Measurements from ENCODE around the gene MED27. TPM values are rescaled to one million over a fixed set of nuclear protein-coding genes. Genes with fewer than 3 reads are reported as not detected.

MED27 gene
- total RNA-seq, 1 experiment from 2014 or later: 38.4 TPM

GRCh38 chr9:132008184-132008803, 71.4 kb downstream of the MED27 start:
- CTCF ChIA-PET: interaction anchor here (0.7 kb wide), 1 partner anchor 39 kb away, joined by 3 read pairs; no protein-coding TSS in a partner anchor
- H3K9ac ChIP-seq (ENCODE audit: low read length): peak overlapping the region; percentile 74
- H3K4me2 ChIP-seq (ENCODE audit: low read length): peak overlapping the region; percentile 69
- H3K4me3 ChIP-seq (ENCODE audit: low read length): peak overlapping the region; percentile 27; the same call in 1 of the 2 replicates
- DNase-seq: peak; percentile 77
- H3K79me2 ChIP-seq (ENCODE audit: low read length): peaks cover 48% of the 10 kb centered on the region
- no peaks in the 10 kb centered on the region for H3K27me3 ChIP-seq (ENCODE audit: low read length)
- no peaks in the 10 kb centered on the region for H3K9me2 ChIP-seq (replicated peaks; ENCODE audit: low read length)
- H2AFZ ChIP-seq (ENCODE audit: low read length): no peak overlapping the region
- intact Hi-C loops (cut with micrococcal nuclease): loop anchor here (5.0 kb wide), 2 partner anchors 69 to 84 kb away; partner anchors contain the start of gene MED27
- H3K4me1 ChIP-seq (ENCODE audit: insufficient read depth, low read length): peaks cover 46% of the 10 kb centered on the region
- peaks cover 20% of the 10 kb centered on the region for H3K36me3 ChIP-seq (ENCODE audit: low read depth, low read length)
- H3K27ac ChIP-seq (ENCODE audit: low read length): peak overlapping the region; percentile 96
- TF ChIP-seq EZH2 (IDR thresholded peaks at IDR 0.05; ENCODE audit: low read length, unreplicated experiment): no peak
- ATAC-seq: peak; percentile 86
- no peaks in the 10 kb centered on the region for H4K20me1 ChIP-seq (ENCODE audit: low read length)
- POLR2A ChIA-PET (ENCODE audit: unreplicated experiment): no interaction called here
- no peaks in the 10 kb centered on the region for H3K9me3 ChIP-seq (ENCODE audit: low read length)
- H3F3A ChIP-seq (ENCODE audit: low read length, unreplicated experiment): no peaks in the 10 kb centered on the region
- BruUV-seq (replicated peaks): no TSS peak

GRCh38 chr9:132007371-132008025, 72.2 kb downstream of the MED27 start:
- peaks cover 17% of the 10 kb centered on the region for H3K36me3 ChIP-seq (ENCODE audit: low read depth, low read length)
- DNase-seq: no peak
- H3K4me3 ChIP-seq (ENCODE audit: low read length): no peak overlapping the region
- no peaks in the 10 kb centered on the region for H3K9me3 ChIP-seq (ENCODE audit: low read length)
- POLR2A ChIA-PET (ENCODE audit: unreplicated experiment): no interaction called here
- ATAC-seq: no peak
- no peak overlapping the region for H2AFZ ChIP-seq (ENCODE audit: low read length)
- no peaks in the 10 kb centered on the region for H3K27me3 ChIP-seq (ENCODE audit: low read length)
- 0 out of 2 replicates have a peak overlapping the region, but pooled peaks have one; percentile 74 for H3K9ac ChIP-seq (ENCODE audit: low read length)
- no TSS peak for BruUV-seq (replicated peaks)
- H3K27ac ChIP-seq (ENCODE audit: low read length): peak overlapping the region; percentile 96
- H3K4me2 ChIP-seq (ENCODE audit: low read length): peak overlapping the region; percentile 69
- peaks cover 38% of the 10 kb centered on the region for H3K4me1 ChIP-seq (ENCODE audit: insufficient read depth, low read length)
- intact Hi-C loops (cut with micrococcal nuclease): loop anchor here (2.0 to 5.0 kb wide), 3 partner anchors 21 to 85 kb away; partner anchors contain the start of gene MED27
- no peaks in the 10 kb centered on the region for H3K9me2 ChIP-seq (replicated peaks; ENCODE audit: low read length)
- CTCF ChIA-PET: no interaction called here
- peaks cover 50% of the 10 kb centered on the region for H3K79me2 ChIP-seq (ENCODE audit: low read length)
- TF ChIP-seq EZH2phosphoT487 (IDR thresholded peaks at IDR 0.05; ENCODE audit: borderline replicate concordance, low read length) (no peak), EZH2 (IDR thresholded peaks at IDR 0.05; ENCODE audit: low read length, unreplicated experiment) (no peak)
- TF ChIP-seq, protein P1, sequence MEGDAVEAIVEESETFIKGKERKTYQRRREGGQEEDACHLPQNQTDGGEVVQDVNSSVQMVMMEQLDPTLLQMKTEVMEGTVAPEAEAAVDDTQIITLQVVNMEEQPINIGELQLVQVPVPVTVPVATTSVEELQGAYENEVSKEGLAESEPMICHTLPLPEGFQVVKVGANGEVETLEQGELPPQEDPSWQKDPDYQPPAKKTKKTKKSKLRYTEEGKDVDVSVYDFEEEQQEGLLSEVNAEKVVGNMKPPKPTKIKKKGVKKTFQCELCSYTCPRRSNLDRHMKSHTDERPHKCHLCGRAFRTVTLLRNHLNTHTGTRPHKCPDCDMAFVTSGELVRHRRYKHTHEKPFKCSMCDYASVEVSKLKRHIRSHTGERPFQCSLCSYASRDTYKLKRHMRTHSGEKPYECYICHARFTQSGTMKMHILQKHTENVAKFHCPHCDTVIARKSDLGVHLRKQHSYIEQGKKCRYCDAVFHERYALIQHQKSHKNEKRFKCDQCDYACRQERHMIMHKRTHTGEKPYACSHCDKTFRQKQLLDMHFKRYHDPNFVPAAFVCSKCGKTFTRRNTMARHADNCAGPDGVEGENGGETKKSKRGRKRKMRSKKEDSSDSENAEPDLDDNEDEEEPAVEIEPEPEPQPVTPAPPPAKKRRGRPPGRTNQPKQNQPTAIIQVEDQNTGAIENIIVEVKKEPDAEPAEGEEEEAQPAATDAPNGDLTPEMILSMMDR (conservative IDR thresholded peaks at IDR 0.05; ENCODE audit: low read depth, low read length): no peak
- no peaks in the 10 kb centered on the region for H3F3A ChIP-seq (ENCODE audit: low read length, unreplicated experiment)
- no peaks in the 10 kb centered on the region for H4K20me1 ChIP-seq (ENCODE audit: low read length)

DNA sequence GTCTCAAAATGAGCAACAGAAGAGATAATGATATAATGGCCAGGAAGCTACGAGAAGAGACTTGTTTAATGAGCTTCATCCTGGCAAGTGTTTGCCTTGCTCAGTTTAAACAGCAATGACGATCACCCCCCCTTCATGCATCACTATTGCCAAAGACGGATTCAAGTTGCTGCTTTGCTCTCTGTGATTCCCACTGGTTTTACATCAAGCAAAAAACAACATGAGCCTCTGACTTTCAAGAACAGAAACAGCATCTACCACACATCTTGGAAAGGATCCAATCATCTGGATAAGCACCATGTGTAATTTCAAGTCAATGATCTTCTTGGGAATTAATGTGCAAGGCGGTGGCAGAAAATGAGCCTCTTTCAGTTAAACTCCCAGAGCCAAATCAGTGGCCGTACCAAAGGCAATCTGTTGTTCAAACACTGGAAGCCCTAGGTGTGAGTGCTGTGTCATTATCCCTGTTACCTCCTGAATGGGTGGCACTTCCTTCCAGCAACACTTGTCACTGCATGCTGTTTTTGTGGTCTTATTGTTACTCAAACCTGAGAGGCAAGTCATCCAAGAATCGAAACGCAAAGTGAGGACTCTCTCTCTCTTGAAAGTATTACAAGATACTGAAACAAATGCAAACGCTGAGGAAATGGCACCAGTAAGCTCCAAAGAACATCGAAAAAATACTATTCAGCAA, 72.8 kb downstream of the MED27 start:
- H3K36me3 ChIP-seq (ENCODE audit: low read depth, low read length): peaks cover 11% of the 10 kb centered on the region; the same call in 1 of the 2 replicates
- H3K9me3 ChIP-seq (ENCODE audit: low read length): no peaks in the 10 kb centered on the region
- H3K79me2 ChIP-seq (ENCODE audit: low read length): peaks cover 57% of the 10 kb centered on the region
- intact Hi-C loops (cut with micrococcal nuclease): loop anchor here (2.0 to 5.0 kb wide), 3 partner anchors 20 to 85 kb away; partner anchors contain the start of gene MED27
- no peak overlapping the region for H3K4me3 ChIP-seq (ENCODE audit: low read length)
- no peak overlapping the region for H3K9ac ChIP-seq (ENCODE audit: low read length)
- TF ChIP-seq, protein P1 (conservative IDR thresholded peaks at IDR 0.05; ENCODE audit: low read depth, low read length): no peak
- no peak for TF ChIP-seq EZH2 (IDR thresholded peaks at IDR 0.05; ENCODE audit: low read length, unreplicated experiment)
- TF ChIP-seq EZH2phosphoT487 (IDR thresholded peaks at IDR 0.05; ENCODE audit: borderline replicate concordance, low read length): no peak
- no peak for DNase-seq
- H4K20me1 ChIP-seq (ENCODE audit: low read length): no peaks in the 10 kb centered on the region
- no peak overlapping the region for H3K27ac ChIP-seq (ENCODE audit: low read length)
- no peak overlapping the region for H2AFZ ChIP-seq (ENCODE audit: low read length)
- H3F3A ChIP-seq (ENCODE audit: low read length, unreplicated experiment): no peaks in the 10 kb centered on the region
- CTCF ChIA-PET: no interaction called here
- ATAC-seq: no peak
- BruUV-seq (replicated peaks): no TSS peak
- POLR2A ChIA-PET (ENCODE audit: unreplicated experiment): no interaction called here
- H3K9me2 ChIP-seq (replicated peaks; ENCODE audit: low read length): no peaks in the 10 kb centered on the region
- H3K27me3 ChIP-seq (ENCODE audit: low read length): no peaks in the 10 kb centered on the region
- H3K4me1 ChIP-seq (ENCODE audit: insufficient read depth, low read length): peaks cover 37% of the 10 kb centered on the region
- H3K4me2 ChIP-seq (ENCODE audit: low read length): no peak overlapping the region
